ENCODE measurements around the gene PRSS22. TPM values are rescaled to one million over a fixed set of nuclear protein-coding genes. Genes with fewer than 3 reads are reported as not detected.

Gene PRSS22
- total RNA-seq = not detected in 2 replicates
- not detected for polyA plus RNA-seq (2012)

GRCh38 chr16:2857451-2858244 is at the start of gene PRSS22:
PRSS22 (minus strand) TSS chr16:2858170; CDS start chr16:2858104, 66 bp downstream.
- no peak for DNase-seq (ENCODE audit: low read depth)

GRCh38 chr16:2907084-2907753 is 49.2 kb upstream of the PRSS22 start:
- DNase-seq (ENCODE audit: low read depth) = peak; percentile 60

- no peak for DNase-seq (ENCODE audit: low read depth)
Measured at GRCh38 chr16:2905988-2906387, 48.0 kb upstream of the PRSS22 start.

- DNase-seq (ENCODE audit: low read depth) = peak; percentile 100
Measured at GRCh38 chr16:2905241-2905987, 47.4 kb upstream of the PRSS22 start.

- no peak for DNase-seq (ENCODE audit: low read depth)
Measured at GRCh38 chr16:2904922-2905240, 46.9 kb upstream of the PRSS22 start.

- peak; percentile 89 for DNase-seq (ENCODE audit: low read depth)
Measured at GRCh38 chr16:2904100-2904921, 46.3 kb upstream of the PRSS22 start.

- no peak for DNase-seq (ENCODE audit: low read depth)
Measured at GRCh38 chr16:2902337-2903130, 44.6 kb upstream of the PRSS22 start.

GRCh38 chr16:2900526-2901075 is 42.6 kb upstream of the PRSS22 start:
- DNase-seq (ENCODE audit: low read depth) = no peak

GRCh38 chr16:2899564-2900072 is 41.6 kb upstream of the PRSS22 start:
- DNase-seq (ENCODE audit: low read depth) = no peak

GRCh38 chr16:2898831-2899563 is 41.0 kb upstream of the PRSS22 start:
- no peak for DNase-seq (ENCODE audit: low read depth)

GRCh38 chr16:2897110-2897509 is 39.1 kb upstream of the PRSS22 start:
- DNase-seq (ENCODE audit: low read depth) = peak; percentile 63

- DNase-seq (ENCODE audit: low read depth) = no peak
Measured at GRCh38 chr16:2896480-2897010, 38.6 kb upstream of the PRSS22 start.

- no peak for DNase-seq (ENCODE audit: low read depth)
Measured at GRCh38 chr16:2895813-2896212, 37.8 kb upstream of the PRSS22 start.

- no peak for DNase-seq (ENCODE audit: low read depth)
Measured at GRCh38 chr16:2894231-2894630, 36.3 kb upstream of the PRSS22 start.

- peak; percentile 32 for DNase-seq (ENCODE audit: low read depth)
Measured at GRCh38 chr16:2884041-2884451, 26.1 kb upstream of the PRSS22 start.

- peak; percentile 29 for DNase-seq (ENCODE audit: low read depth)
Measured at GRCh38 chr16:2883458-2883908, 25.5 kb upstream of the PRSS22 start.

GRCh38 chr16:2882650-2883457 is 24.9 kb upstream of the PRSS22 start, which contains the start of gene FLYWCH2:
FLYWCH2 (plus strand) TSS chr16:2883215; CDS start chr16:2896450, 13,235 bp downstream.
- DNase-seq (ENCODE audit: low read depth) = peak; percentile 99
